GM19467 (cell line): ENCODE measurements around the gene MAPK10.
"Not testable (repeated sequence)": the region's sequence is repeated elsewhere in the genome, so short reads cannot be mapped to it uniquely, and the experiment has no call there.

Source experiments
- ATAC-seq: cut with Tn5 transposase; IDR thresholded peaks from one replicate; pipeline ENCODE4 v1.9.1; 2021; ENCODE audit warnings: mild to moderate bottlenecking, moderate library complexity; ENCODE audit not compliant: unreplicated experiment

MAPK10 gene

GRCh38 chr4:86114563-86114962 is 245.3 kb downstream of the MAPK10 start:
- no peak for ATAC-seq

- no peak for ATAC-seq
These were observed 251.0 kb downstream of the MAPK10 start for GRCh38 chr4:86108834-86109233.

GRCh38 chr4:86108137-86108536 is 251.7 kb downstream of the MAPK10 start:
- no peak for ATAC-seq

GRCh38 chr4:86107112-86107511 is 252.7 kb downstream of the MAPK10 start:
- no peak for ATAC-seq

- ATAC-seq, result no peak
These were observed 253.4 kb downstream of the MAPK10 start for GRCh38 chr4:86106475-86106874.

GRCh38 chr4:86101841-86102240 is 258.0 kb downstream of the MAPK10 start:
- ATAC-seq, result no peak

- ATAC-seq, result no peak
These were observed 258.4 kb downstream of the MAPK10 start for GRCh38 chr4:86101410-86101809.

GRCh38 chr4:86100539-86101215 is 259.2 kb downstream of the MAPK10 start:
- no peak for ATAC-seq

GRCh38 chr4:86099348-86099747 is 260.5 kb downstream of the MAPK10 start:
- no peak for ATAC-seq

GRCh38 chr4:86098691-86099090 is 261.2 kb downstream of the MAPK10 start:
- no peak for ATAC-seq

GRCh38 chr4:86096373-86096772 is 263.5 kb downstream of the MAPK10 start:
- no peak for ATAC-seq

- no peak for ATAC-seq
These were observed 267.2 kb downstream of the MAPK10 start for GRCh38 chr4:86092684-86093083.

- ATAC-seq, result no peak
These were observed 268.7 kb downstream of the MAPK10 start for GRCh38 chr4:86091201-86091600.

GRCh38 chr4:86089781-86090323 is 270.0 kb downstream of the MAPK10 start:
- ATAC-seq, result no peak

GRCh38 chr4:86089053-86089452 is 270.8 kb downstream of the MAPK10 start:
- no peak for ATAC-seq

GRCh38 chr4:86075796-86076195 is 284.1 kb downstream of the MAPK10 start:
- not testable (repeated sequence) for ATAC-seq

- no peak for ATAC-seq
These were observed 299.5 kb downstream of the MAPK10 start for GRCh38 chr4:86060341-86060740.

- ATAC-seq, result no peak
These were observed 301.2 kb downstream of the MAPK10 start for GRCh38 chr4:86058621-86059020.

GRCh38 chr4:86055898-86056297 is 304.0 kb downstream of the MAPK10 start:
- no peak for ATAC-seq

- no peak for ATAC-seq
These were observed 305.4 kb downstream of the MAPK10 start for GRCh38 chr4:86054286-86055032.

GRCh38 chr4:86050496-86050895 is 309.4 kb downstream of the MAPK10 start:
- ATAC-seq, result no peak

- ATAC-seq, result no peak
These were observed 311.4 kb downstream of the MAPK10 start for GRCh38 chr4:86048426-86048825.
